ENCODE data around the gene ZBTB7B.

ZBTB7B gene

GRCh38 chr1:154996966-154997701 lies 5.5 kb upstream of the ZBTB7B start:
- Histone ChIP-seq H3K9me3 (replicated peaks in 1 of 11) (no peaks in the 10 kb centered on the region), H3K4me2 (peak overlapping the region; percentile 53 to 100 (median 75)), H3K4me1 (peaks cover 67 to 87% (median 79%) of the 10 kb centered on the region in 10 experiments), H3K9ac (peak overlapping the region in 4 of 11 experiments; percentile 19 to 30 (median 24); a peak in 4 of 22 replicates), H3K4me3 (no peak overlapping the region; a peak in 1 of 20 replicates), H3K27ac (0 out of 22 replicates have a peak overlapping the region, but pooled peaks of 2 of the 11 experiments have one; percentile 13 to 27), H3K36me3 (peaks cover 0 to 8% (median 0%) of the 10 kb centered on the region in 11 experiments; a peak in 5 of 22 replicates), H4K20me1 (peaks cover 0 to 9% (median 4%) of the 10 kb centered on the region in 11 experiments; a peak in 7 of 22 replicates), H3K27me3 (no peaks in the 10 kb centered on the region)
- TF ChIP-seq Cebpa-rat (IDR thresholded peaks at IDR 0.05) = no peak

DNA sequence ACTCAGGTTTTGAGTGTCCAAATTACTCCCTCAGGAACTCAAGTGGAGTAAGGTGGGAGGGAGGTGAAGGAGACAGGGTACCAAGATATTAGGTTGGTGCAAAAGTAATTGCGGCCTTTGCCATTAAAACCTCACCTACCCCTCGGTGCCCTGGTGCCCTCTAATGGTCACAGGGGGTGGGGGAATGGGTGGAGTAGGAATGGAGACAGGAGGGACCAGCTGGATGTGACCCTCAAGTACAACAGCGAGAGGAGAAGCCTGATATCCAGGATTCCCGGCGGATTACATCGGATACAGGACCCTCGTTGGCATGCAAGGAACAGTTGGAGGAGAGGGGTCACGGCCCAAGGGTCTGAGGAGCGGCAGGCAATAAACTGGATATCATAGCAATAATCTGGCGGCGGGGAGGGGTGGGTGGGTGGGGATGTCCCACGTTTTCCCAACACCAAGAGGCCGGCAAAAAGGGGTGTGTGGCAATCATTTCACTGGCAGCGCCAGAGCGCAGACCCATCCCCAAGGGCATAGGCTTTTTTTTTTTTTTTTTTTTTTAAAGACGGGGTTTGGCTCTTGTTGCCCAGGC lies 4.3 kb upstream of the ZBTB7B start:
- Histone ChIP-seq H3K36me3 (no peaks in the 10 kb centered on the region), H3K9ac (peak overlapping the region in 2 of 11 experiments; percentile 34 to 58; a peak in 5 of 22 replicates), H3K9me3 (replicated peaks in 1 of 11) (no peaks in the 10 kb centered on the region), H3K27me3 (no peaks in the 10 kb centered on the region), H3K4me3 (peak overlapping the region in 2 of 10 experiments; percentile 67 to 81; a peak in 4 of 20 replicates), H3K27ac (peak overlapping the region in 1 of 11 experiments; percentile 30; a peak in 2 of 22 replicates), H3K4me2 (peak overlapping the region; percentile 91 to 100 (median 99)), H4K20me1 (peaks cover 0 to 8% (median 0%) of the 10 kb centered on the region in 11 experiments; a peak in 2 of 22 replicates), H3K4me1 (peaks cover 60 to 76% (median 70%) of the 10 kb centered on the region in 10 experiments)
- TF ChIP-seq Cebpa-rat (IDR thresholded peaks at IDR 0.05) = no peak

- Histone ChIP-seq H3K4me1 (peaks cover 54 to 71% (median 63%) of the 10 kb centered on the region in 10 experiments), H3K27me3 (no peaks in the 10 kb centered on the region), H3K4me3 (peak overlapping the region; percentile 44 to 96 (median 72); a peak in 18 of 20 replicates), H3K9ac (peak overlapping the region in 9 of 11 experiments; percentile 13 to 84 (median 58); a peak in 13 of 22 replicates), H3K36me3 (no peaks in the 10 kb centered on the region), H3K4me2 (peak overlapping the region; percentile 91 to 100 (median 99)), H4K20me1 (peaks cover 0 to 8% (median 0%) of the 10 kb centered on the region in 11 experiments; a peak in 2 of 22 replicates), H3K27ac (peak overlapping the region in 3 of 11 experiments; percentile 27 to 43 (median 30); a peak in 4 of 22 replicates), H3K9me3 (replicated peaks in 1 of 11) (no peaks in the 10 kb centered on the region)
- no peak for TF ChIP-seq Cebpa-rat (IDR thresholded peaks at IDR 0.05)
Measured at GRCh38 chr1:154998818-154999570, 3.6 kb upstream of the ZBTB7B start.

DNA sequence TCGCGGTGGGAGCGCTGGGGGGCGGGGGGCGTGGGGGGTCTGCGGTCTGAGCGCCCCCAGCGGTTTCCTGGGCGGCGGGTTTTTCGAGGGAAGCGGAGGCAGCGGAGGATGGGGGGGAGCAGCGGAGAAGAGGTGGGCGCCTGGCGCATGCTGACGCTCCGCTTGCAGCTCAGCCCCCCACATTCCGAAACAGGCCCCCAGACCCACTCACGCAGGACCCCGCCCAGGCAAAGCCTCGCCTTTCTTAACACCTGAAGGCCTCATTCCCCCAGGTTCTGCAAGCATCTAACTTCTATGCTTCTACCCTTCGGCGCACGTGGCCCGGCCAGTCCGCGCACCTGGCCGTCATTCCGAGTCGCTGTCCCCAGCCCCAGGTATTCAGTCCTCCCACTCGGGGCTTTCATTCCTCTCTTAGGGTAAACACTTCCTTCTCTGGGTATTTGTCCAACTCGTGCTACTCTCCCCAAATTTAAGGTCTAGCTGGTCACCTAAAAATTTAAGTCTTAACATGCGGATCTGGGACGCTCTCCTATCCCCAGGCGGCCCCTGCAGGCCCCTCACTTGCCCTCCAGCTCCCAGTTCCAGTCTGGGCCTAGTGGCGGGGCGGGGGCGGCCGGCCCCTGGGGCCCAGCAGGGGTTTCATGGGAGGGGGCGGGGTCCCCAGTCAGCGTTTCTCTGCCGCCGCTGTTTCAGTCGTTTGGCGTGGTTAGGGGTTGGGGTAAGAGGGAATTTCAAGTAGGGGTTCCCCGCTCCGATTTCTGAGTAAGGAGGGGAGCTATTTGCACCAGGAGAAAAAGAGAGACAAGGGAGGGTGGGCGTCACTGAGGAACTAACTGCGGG lies 2.8 kb upstream of the ZBTB7B start:
- peak overlapping the region; percentile 63 to 96 (median 72) for H3K4me3 ChIP-seq
- H3K27ac ChIP-seq = peak overlapping the region; percentile 45 to 90 (median 64); a peak in 20 of 22 replicates
- peak overlapping the region; percentile 50 to 84 (median 73) for H3K9ac ChIP-seq
- peaks cover 54 to 71% (median 63%) of the 10 kb centered on the region in 10 experiments for H3K4me1 ChIP-seq
- peaks cover 0 to 8% (median 0%) of the 10 kb centered on the region in 11 experiments; a peak in 2 of 22 replicates for H4K20me1 ChIP-seq
- H3K27me3 ChIP-seq = no peaks in the 10 kb centered on the region
- no peaks in the 10 kb centered on the region for H3K9me3 ChIP-seq (replicated peaks in 1 of 11)
- peak overlapping the region; percentile 91 to 100 (median 99) for H3K4me2 ChIP-seq
- H3K36me3 ChIP-seq = no peaks in the 10 kb centered on the region
- TF ChIP-seq Cebpa-rat (IDR thresholded peaks at IDR 0.05) = no peak

- Histone ChIP-seq H3K4me3 (peak overlapping the region; percentile 63 to 96 (median 72)), H4K20me1 (peaks cover 0 to 8% (median 0%) of the 10 kb centered on the region in 11 experiments; a peak in 2 of 22 replicates), H3K27me3 (no peaks in the 10 kb centered on the region), H3K27ac (peak overlapping the region; percentile 68 to 90 (median 85); a peak in 21 of 22 replicates), H3K4me1 (peaks cover 54 to 71% (median 64%) of the 10 kb centered on the region in 10 experiments), H3K9me3 (replicated peaks in 1 of 11) (no peaks in the 10 kb centered on the region), H3K4me2 (peak overlapping the region; percentile 91 to 100 (median 99)), H3K36me3 (no peaks in the 10 kb centered on the region), H3K9ac (peak overlapping the region; percentile 74 to 87 (median 83))
- no peak for TF ChIP-seq Cebpa-rat (IDR thresholded peaks at IDR 0.05)
Measured at GRCh38 chr1:155000411-155000725, 2.2 kb upstream of the ZBTB7B start.

- peak overlapping the region; percentile 68 to 90 (median 85) for H3K27ac ChIP-seq
- peak overlapping the region; percentile 91 to 100 (median 99) for H3K4me2 ChIP-seq
- peaks cover 0 to 8% (median 0%) of the 10 kb centered on the region in 11 experiments; a peak in 2 of 22 replicates for H4K20me1 ChIP-seq
- peak overlapping the region; percentile 74 to 87 (median 83) for H3K9ac ChIP-seq
- no peaks in the 10 kb centered on the region for H3K9me3 ChIP-seq (replicated peaks in 1 of 11)
- TF ChIP-seq Cebpa-rat (IDR thresholded peaks at IDR 0.05) = no peak
- no peaks in the 10 kb centered on the region for H3K36me3 ChIP-seq
- peak overlapping the region; percentile 63 to 96 (median 72) for H3K4me3 ChIP-seq
- no peaks in the 10 kb centered on the region for H3K27me3 ChIP-seq
- peaks cover 54 to 71% (median 68%) of the 10 kb centered on the region in 10 experiments for H3K4me1 ChIP-seq
Measured at GRCh38 chr1:155000726-155001424, 1.7 kb upstream of the ZBTB7B start.

DNA sequence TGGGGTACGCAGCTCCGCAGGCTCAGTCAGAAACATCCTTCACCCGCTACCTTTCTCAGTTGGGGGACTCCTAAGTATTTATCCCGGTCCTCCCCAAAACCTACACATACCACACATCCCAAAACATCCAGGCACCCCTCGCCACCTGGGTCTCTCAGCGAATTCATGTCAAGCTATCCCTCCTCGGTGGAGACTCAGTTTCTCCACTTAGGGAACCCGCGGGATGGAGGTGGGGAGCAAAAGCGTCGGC lies 1.3 kb upstream of the ZBTB7B start:
- Histone ChIP-seq H3K27ac (peak overlapping the region; percentile 68 to 90 (median 85)), H3K36me3 (no peaks in the 10 kb centered on the region), H3K27me3 (no peaks in the 10 kb centered on the region), H3K4me1 (peaks cover 54 to 72% (median 68%) of the 10 kb centered on the region in 10 experiments), H3K4me2 (peak overlapping the region; percentile 91 to 100 (median 99)), H3K9me3 (replicated peaks in 1 of 11) (no peaks in the 10 kb centered on the region), H3K9ac (peak overlapping the region; percentile 74 to 87 (median 83)), H3K4me3 (peak overlapping the region; percentile 63 to 96 (median 72)), H4K20me1 (peaks cover 0 to 8% (median 0%) of the 10 kb centered on the region in 11 experiments; a peak in 2 of 22 replicates)
- no peak for TF ChIP-seq Cebpa-rat (IDR thresholded peaks at IDR 0.05)
